Neutrophil (primary cell): ENCODE measurements around the gene PDIA5.

Source experiments
- H3K27ac ChIP-seq: fragments of 200-600 bp; sonication (generic); 2 replicates; pipeline ENCODE4 v1.5.1; 2016; ENCODE audit warnings: mild to moderate bottlenecking, moderate library complexity
- H3K27me3 ChIP-seq: fragments of 200-600 bp; sonication (generic); 2 replicates; pipeline ENCODE4 v1.6.0; 2016; ENCODE audit warnings: mild to moderate bottlenecking
- H3K36me3 ChIP-seq: fragments of 200-600 bp; sonication (generic); 2 replicates; pipeline ENCODE4 v1.5.1; 2017
- H3K4me1 ChIP-seq, 2 experiments: fragments of 200-600 bp in 1 of 2; sonication (generic) in 1 of 2; 1 replicate in 1 of 2; 2 replicates in 1 of 2; pipeline versions ENCODE4 v1.5.1 to v1.6.1; 2013 to 2016; ENCODE audit warnings: low read depth in 1 of 2, low read length in 1 of 2, mild to moderate bottlenecking in 1 of 2, moderate library complexity in 1 of 2; ENCODE audit not compliant: control insufficient read depth in 1 of 2, insufficient read depth in 1 of 2
- H3K4me3 ChIP-seq, 2 experiments: fragments of 200-600 bp in 1 of 2; sonication (generic) in 1 of 2; 1 replicate in 1 of 2; 2 replicates in 1 of 2; pipeline ENCODE4 v1.5.1; 2013 to 2016; ENCODE audit warnings: low read depth in 1 of 2, low read length in 1 of 2, mild to moderate bottlenecking in 1 of 2, moderate library complexity in 1 of 2
- H3K9me3 ChIP-seq: fragments of 200-600 bp; sonication (generic); 2 replicates; pipeline ENCODE4 v1.5.1; 2016
- CTCF ChIP-seq: fragments of 200-600 bp; sonication (generic); IDR thresholded peaks from 2 replicates; pipeline ENCODE4 v1.5.1; 2016; ENCODE audit warnings: antibody characterized with exemption

The PDIA5 gene

DNA sequence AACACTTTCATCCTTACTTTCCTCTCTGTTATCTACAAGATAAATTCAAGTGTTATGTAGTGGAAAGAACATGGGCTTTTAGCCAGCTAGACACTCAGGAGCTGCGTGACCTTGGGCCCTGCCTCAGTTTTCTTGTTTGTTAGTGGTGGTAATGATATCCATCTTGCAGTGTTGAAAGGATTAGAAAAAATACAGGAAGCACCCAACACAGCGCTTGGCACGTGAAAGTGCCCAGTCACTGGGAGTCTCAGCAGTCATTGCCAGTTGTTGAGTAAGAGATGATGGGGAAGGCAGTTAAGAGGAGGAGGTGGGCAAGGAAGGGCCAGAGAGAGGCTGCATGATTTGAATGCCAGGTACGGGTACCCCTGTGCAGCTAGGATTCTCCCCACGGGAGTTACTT lies 5.3 kb downstream of the PDIA5 start:
- no peaks in the 10 kb centered on the region for H3K36me3 ChIP-seq
- H3K4me3 ChIP-seq = no peak overlapping the region
- no peak for TF ChIP-seq CTCF
- peak overlapping the region; percentile 16 for H3K27ac ChIP-seq
- H3K27me3 ChIP-seq = peaks cover 11% of the 10 kb centered on the region
- H3K4me1 ChIP-seq = peaks cover 18 to 21% of the 10 kb centered on the region in 2 experiments
- H3K9me3 ChIP-seq = no peaks in the 10 kb centered on the region

GRCh38 chr3:123072564-123072963 lies 5.7 kb downstream of the PDIA5 start:
- TF ChIP-seq CTCF = no peak
- H3K27ac ChIP-seq = peak overlapping the region; percentile 16
- no peak overlapping the region for H3K4me3 ChIP-seq
- peaks cover 14 to 17% of the 10 kb centered on the region in 2 experiments for H3K4me1 ChIP-seq
- no peaks in the 10 kb centered on the region for H3K9me3 ChIP-seq
- peaks cover 7% of the 10 kb centered on the region for H3K27me3 ChIP-seq
- no peaks in the 10 kb centered on the region for H3K36me3 ChIP-seq

DNA sequence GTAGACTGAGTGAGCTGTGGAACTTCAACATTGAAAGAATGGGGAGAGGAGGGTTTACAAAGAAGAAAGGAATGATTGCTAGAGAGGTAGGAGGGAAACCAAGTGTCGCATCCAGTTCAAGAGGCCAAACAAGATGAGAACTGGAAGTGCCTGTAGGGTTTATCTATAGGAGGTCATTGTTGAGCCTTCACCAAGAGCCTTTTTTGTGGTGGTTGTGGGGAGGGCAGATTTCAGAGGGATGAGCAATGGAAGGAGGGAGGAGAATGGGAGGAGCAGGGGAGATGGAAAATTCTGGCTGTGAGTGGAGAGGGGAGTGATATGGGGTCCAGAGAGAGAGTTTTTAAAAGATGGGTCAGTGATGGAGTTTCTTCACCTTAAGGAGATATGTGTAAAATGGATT lies 8.5 kb downstream of the PDIA5 start:
- H3K4me1 ChIP-seq = peaks cover 7 to 11% of the 10 kb centered on the region in 2 experiments
- no peak for TF ChIP-seq CTCF
- H3K36me3 ChIP-seq = no peaks in the 10 kb centered on the region
- no peak overlapping the region for H3K4me3 ChIP-seq
- H3K27ac ChIP-seq = no peak overlapping the region
- no peaks in the 10 kb centered on the region for H3K27me3 ChIP-seq
- no peaks in the 10 kb centered on the region for H3K9me3 ChIP-seq

- H3K36me3 ChIP-seq = no peaks in the 10 kb centered on the region
- H3K4me1 ChIP-seq = peaks cover 7 to 14% of the 10 kb centered on the region in 2 experiments
- H3K27me3 ChIP-seq = no peaks in the 10 kb centered on the region
- no peak for TF ChIP-seq CTCF
- H3K4me3 ChIP-seq = no peak overlapping the region
- H3K27ac ChIP-seq = no peak overlapping the region
- no peaks in the 10 kb centered on the region for H3K9me3 ChIP-seq
Measured at GRCh38 chr3:123076112-123076495, 9.3 kb downstream of the PDIA5 start.

GRCh38 chr3:123076496-123077418 lies 9.9 kb downstream of the PDIA5 start:
- Histone ChIP-seq H3K4me1 (peaks cover 7 to 19% of the 10 kb centered on the region in 2 experiments), H3K4me3 (no peak overlapping the region), H3K27ac (no peak overlapping the region), H3K36me3 (no peaks in the 10 kb centered on the region), H3K27me3 (no peaks in the 10 kb centered on the region), H3K9me3 (no peaks in the 10 kb centered on the region)
- no peak for TF ChIP-seq CTCF
